Measurements from ENCODE around the gene MAP3K5.

Gene MAP3K5

GRCh38 chr6:136656121-136656520, 136.2 kb downstream of the MAP3K5 start:
- H3K36me3 ChIP-seq, result peaks cover 27 to 40% (median 31%) of the 10 kb centered on the region in 3 donors
- TF ChIP-seq CTCF (IDR thresholded peaks at IDR 0.05), result no peak
- no peak for DNase-seq
- intact Hi-C loops (cut with DNase I; ENCODE audit: low total_unique reads), result no loop called here
- no peaks in the 10 kb centered on the region for H3K27me3 ChIP-seq
- no peak overlapping the region for H3K27ac ChIP-seq
- no peak overlapping the region for H3K4me3 ChIP-seq
- peaks cover 0 to 5% (median 0%) of the 10 kb centered on the region in 4 donors for H3K4me1 ChIP-seq
- H3K9me3 ChIP-seq, result no peaks in the 10 kb centered on the region

GRCh38 chr6:136655239-136656014, 136.8 kb downstream of the MAP3K5 start:
- TF ChIP-seq CTCF (IDR thresholded peaks at IDR 0.05), result no peak
- H3K27ac ChIP-seq, result no peak overlapping the region
- no peaks in the 10 kb centered on the region for H3K27me3 ChIP-seq
- no peaks in the 10 kb centered on the region for H3K9me3 ChIP-seq
- no peak for DNase-seq
- no peak overlapping the region for H3K4me3 ChIP-seq
- H3K36me3 ChIP-seq, result peaks cover 33 to 40% (median 37%) of the 10 kb centered on the region in 3 donors
- intact Hi-C loops (cut with DNase I; ENCODE audit: low total_unique reads), result no loop called here
- H3K4me1 ChIP-seq, result peaks cover 0 to 5% (median 0%) of the 10 kb centered on the region in 4 donors

GRCh38 chr6:136654086-136654485, 138.2 kb downstream of the MAP3K5 start:
- no peak for TF ChIP-seq CTCF (IDR thresholded peaks at IDR 0.05)
- intact Hi-C loops (cut with DNase I; ENCODE audit: low total_unique reads), result no loop called here
- H3K27me3 ChIP-seq, result no peaks in the 10 kb centered on the region
- peaks cover 37 to 40% (median 39%) of the 10 kb centered on the region in 3 donors for H3K36me3 ChIP-seq
- no peaks in the 10 kb centered on the region for H3K9me3 ChIP-seq
- no peak overlapping the region for H3K4me3 ChIP-seq
- H3K27ac ChIP-seq, result no peak overlapping the region
- no peak for DNase-seq
- peaks cover 0 to 5% (median 0%) of the 10 kb centered on the region in 4 donors for H3K4me1 ChIP-seq

GRCh38 chr6:136652656-136653055, 139.6 kb downstream of the MAP3K5 start:
- Histone ChIP-seq H3K27ac (no peak overlapping the region), H3K4me1 (peaks cover 0 to 14% (median 2%) of the 10 kb centered on the region in 4 donors), H3K9me3 (no peaks in the 10 kb centered on the region), H3K4me3 (no peak overlapping the region), H3K27me3 (no peaks in the 10 kb centered on the region), H3K36me3 (peaks cover 26 to 30% (median 29%) of the 10 kb centered on the region in 3 donors)
- no peak for TF ChIP-seq CTCF (IDR thresholded peaks at IDR 0.05)
- no peak for DNase-seq
- intact Hi-C loops (cut with DNase I; ENCODE audit: low total_unique reads), result no loop called here

GRCh38 chr6:136651982-136652381, 140.3 kb downstream of the MAP3K5 start:
- Histone ChIP-seq H3K9me3 (no peaks in the 10 kb centered on the region), H3K36me3 (peaks cover 24% of the 10 kb centered on the region in 3 donors), H3K4me3 (no peak overlapping the region), H3K27ac (no peak overlapping the region), H3K27me3 (no peaks in the 10 kb centered on the region), H3K4me1 (peaks cover 0 to 21% (median 5%) of the 10 kb centered on the region in 4 donors)
- intact Hi-C loops (cut with DNase I; ENCODE audit: low total_unique reads), result no loop called here
- no peak for DNase-seq
- no peak for TF ChIP-seq CTCF (IDR thresholded peaks at IDR 0.05)
